GM21723 (cell line): ENCODE data around the gene IRF4.
"Not testable (repeated sequence)": the region's sequence is repeated elsewhere in the genome, so short reads cannot be mapped to it uniquely, and the experiment has no call there.

Source experiments
- ATAC-seq: cut with Tn5 transposase; IDR thresholded peaks from one replicate; pipeline ENCODE4 v1.9.1; 2021; ENCODE audit warnings: mild to moderate bottlenecking, moderate library complexity; ENCODE audit not compliant: unreplicated experiment

IRF4 gene

DNA sequence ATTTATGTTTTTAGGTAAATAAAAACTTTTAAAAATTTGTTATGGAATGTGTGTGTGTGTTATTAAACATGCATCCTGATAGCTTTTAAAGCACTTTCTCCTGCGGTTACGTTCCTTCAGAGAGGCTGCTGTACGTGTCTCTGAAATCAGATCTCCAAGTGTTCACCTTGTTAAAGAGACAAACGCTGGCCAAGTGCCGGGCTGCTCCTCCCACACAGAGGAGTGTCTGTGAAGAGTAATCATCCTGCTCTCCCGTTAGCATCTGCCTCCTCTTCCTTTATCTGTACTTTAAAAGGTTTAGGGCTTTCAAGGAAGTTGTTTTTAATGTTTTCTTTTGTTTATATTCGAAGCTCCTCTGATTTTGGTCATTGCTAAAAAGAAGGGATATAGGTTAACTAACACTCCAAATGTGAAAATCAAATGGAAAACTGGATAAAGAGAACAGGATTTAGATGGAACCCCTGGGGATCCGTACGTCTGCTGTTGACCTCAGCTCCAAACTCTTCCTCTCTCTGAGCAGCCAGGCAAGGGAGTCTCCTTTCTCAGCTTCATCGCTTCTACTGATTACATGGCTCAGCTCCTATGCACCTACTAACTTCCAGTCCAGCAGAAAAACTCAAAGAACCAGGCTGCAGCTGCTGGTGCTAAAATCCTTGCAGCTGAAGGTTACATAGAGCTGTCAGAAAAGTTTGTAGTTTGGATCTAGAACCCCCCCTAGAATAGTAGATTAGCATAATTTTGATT lies 20.0 kb downstream of the IRF4 start:
- no peak for ATAC-seq

DNA sequence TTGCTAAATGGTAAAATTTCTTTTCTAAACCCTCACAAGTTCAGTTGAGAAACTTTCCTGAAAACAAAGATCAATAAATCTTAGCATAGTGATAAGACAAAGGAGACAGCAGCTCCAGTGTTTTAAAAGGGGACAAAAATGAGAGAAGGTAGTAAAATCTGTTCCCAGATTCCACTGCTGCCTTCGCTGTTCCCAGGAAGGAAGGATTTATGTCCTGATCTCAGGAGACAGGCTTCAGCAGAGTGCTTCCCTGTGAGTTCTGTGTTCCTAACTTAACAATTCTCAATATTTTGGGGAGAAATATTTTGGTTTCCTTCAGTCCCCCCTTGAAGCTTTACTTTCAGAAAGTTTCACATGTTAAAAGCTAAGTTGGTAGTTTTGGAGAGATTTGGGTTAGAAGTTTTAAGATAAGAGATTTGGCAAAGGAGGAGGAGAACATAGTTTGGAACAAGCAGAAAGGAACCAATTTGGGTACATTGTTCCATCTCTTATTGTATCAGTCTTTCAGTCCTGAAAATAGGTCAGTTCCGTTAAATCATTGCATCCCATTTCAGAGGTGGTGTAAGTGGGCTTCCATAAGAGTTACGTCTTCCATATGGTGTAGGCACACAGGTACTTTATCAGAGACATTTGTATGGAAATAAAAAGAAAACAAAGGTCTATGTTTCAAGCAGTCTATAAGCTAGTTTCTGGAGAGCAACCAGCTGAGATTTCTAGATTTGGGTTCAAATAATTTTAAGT lies 20.8 kb downstream of the IRF4 start:
- ATAC-seq: no peak

DNA sequence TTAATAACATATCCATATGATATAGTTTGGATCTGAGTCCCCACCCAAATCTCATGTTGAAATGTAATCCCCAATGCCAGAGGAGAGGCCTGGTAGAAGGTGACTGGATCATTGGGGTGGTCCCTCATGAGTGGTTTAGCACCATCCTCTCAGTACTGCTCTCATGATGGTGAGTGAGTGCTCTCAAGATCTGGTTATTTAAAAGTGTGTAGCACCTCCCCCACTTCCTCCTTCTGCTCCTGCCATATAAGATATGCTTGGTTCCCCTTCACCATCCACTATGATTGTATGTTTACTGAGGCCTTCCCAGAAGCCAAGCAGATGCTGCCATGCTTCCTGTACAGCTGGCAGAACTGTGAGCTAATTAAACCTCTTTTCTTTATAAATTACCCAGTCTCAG lies 22.9 kb downstream of the IRF4 start:
- no peak for ATAC-seq

DNA sequence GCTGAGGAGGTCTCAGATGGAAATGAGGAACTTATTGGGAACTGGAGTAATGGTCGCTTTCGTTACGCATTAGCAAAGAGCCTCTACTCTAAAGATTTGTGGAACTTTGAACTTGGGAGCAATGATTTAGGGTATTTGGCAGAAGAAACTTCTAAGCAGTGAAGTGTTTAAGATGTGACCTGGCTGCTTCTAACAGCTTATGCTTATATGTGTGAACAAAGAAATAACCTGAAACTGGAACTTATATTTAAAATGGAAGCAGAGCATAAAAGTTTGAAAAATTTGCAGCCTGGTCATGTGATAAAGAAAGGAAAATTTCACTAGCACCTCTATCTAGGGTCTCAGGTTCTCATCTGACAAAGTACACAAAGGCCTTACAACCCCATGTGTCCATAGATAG lies 23.5 kb downstream of the IRF4 start:
- no peak for ATAC-seq

- no peak for ATAC-seq
These were observed 29.7 kb downstream of the IRF4 start for GRCh38 chr6:421211-421610.

DNA sequence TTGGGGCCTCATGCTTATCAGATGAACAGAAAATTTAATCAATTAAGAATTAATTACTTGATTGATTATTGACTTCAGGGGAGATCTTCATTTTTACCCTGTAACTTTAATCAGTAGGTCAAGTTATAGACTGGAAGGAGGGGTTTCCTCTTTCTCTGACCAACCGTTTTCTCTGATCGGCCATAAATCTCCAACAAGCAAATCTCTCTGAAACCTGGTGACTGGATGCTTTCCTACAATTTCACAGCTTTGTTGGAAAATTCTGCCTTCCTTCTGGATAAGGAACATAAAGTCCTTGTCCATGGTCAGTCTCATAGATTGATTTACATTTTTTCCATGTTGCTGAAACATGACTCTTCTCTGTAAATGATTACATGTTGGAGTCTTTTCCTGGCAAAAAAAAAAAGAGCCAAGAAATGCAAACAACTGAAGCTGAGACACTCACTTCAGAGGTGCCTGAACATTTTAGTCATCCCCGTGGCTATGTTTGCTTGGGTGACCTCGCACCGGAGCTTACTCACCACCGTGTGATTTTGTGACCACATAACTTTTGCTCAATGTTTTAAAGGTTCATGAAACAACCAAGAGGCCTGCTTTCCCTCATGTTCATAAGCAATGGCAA lies 31.0 kb downstream of the IRF4 start:
- peak; percentile 79 for ATAC-seq

- no peak for ATAC-seq
These were observed 31.7 kb downstream of the IRF4 start for GRCh38 chr6:423055-423798.

DNA sequence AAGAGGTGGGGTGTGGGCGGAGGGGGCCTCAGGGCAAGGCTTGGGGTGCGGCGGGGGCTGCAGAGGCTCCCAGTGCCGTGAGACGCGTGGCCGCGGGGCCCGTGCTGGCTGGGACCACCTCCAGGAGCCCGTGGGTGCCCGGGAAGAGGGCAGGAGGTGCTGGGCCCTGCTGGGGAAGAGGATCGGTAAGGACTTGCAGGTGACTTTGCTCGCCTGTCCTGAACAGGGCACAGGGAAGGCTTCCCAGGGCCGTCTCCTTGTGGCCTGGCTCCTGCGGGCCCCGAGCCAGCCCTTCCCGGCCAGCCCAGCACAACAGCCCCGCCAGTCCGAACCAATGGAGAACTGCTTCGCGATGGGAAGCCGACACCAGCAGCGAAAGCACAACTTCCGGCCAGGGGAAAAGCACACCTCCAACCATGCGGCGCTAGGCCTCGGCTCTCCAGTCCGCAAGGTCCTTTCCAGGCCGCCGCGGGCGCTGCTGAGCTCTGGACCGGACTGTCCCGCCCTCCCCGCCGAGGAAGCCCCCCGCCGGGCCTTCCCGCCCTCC lies 32.3 kb downstream of the IRF4 start:
- ATAC-seq: no peak

GRCh38 chr6:424741-425417 lies 33.3 kb downstream of the IRF4 start:
- no peak for ATAC-seq

DNA sequence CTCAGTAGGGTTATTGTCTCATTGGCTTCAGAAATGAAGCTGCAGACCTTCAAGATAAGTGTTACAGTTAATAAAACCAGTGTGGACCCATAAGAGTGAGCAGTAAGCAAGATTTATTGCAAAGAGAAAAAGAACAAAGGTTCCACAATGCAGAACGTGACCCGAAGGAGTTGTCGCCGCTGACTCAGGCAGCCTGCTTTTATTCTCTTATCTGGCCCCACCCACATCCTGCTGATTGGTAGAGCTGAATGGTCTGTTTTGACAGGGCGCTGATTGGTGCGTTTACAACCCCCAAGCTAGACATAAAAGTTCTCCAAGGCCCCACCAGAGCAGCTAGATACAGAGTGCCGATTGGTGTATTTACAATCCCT lies 33.9 kb downstream of the IRF4 start:
- ATAC-seq: not testable (repeated sequence)

DNA sequence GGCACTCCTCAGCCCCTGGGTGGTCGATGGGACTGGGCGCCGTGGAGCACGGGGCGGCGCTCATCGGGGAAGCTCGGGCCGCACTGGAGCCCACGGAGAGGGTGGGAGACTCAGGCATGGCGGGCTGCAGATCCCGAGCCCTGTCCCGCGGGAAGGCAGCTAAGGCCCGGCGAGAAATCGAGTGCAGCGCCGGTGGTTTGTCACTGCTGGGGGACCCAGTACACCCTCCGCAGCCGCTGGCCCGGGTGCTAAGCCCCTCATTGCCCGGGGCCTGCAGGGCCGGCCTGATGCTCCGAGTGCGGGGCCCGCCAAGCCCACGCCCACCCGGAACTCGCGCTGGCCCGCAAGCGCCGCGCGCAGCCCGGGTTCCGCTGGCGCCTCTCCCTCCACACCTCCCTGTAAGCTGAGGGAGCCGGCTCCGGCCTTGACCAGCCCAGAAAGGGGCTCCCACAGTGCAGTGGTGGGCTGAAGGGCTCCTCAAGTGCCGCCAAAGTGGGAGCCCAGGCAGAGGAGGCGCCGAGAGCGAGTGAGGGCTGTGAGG lies 34.7 kb downstream of the IRF4 start:
- not testable (repeated sequence) for ATAC-seq

GRCh38 chr6:428047-428603 lies 36.6 kb downstream of the IRF4 start:
- no peak for ATAC-seq

DNA sequence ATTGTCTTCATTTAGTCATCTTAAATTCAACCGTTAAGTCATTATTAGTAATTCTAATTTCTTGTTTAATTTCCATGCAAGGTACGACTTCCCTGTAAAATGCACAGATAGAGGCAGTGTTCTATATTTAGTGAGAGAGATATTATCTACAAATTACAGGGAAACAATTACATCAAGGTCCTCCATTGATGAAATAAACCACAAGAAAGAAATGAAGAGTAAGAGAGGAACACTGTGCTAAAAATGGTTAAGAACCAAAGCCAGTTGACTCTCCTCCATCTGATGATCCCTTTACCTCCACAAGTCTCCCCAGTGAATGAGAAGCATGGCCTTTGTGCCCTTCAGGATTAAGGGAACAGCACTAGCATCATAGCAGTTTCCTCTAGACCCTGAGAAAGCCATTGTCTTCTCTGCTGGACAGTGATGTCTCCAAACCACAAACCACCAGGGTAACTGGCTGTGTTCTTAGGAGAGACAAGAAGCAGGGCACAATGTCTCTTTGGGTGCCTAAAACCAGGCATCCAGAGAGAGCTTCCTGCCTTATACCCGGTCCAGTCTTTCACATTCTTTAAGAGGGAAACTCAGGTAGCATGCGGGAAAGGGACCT lies 38.1 kb downstream of the IRF4 start:
- ATAC-seq: no peak

- ATAC-seq: peak; percentile 46
These were observed 40.0 kb downstream of the IRF4 start for GRCh38 chr6:431504-431903.

GRCh38 chr6:431986-432385 lies 40.4 kb downstream of the IRF4 start:
- no peak for ATAC-seq

DNA sequence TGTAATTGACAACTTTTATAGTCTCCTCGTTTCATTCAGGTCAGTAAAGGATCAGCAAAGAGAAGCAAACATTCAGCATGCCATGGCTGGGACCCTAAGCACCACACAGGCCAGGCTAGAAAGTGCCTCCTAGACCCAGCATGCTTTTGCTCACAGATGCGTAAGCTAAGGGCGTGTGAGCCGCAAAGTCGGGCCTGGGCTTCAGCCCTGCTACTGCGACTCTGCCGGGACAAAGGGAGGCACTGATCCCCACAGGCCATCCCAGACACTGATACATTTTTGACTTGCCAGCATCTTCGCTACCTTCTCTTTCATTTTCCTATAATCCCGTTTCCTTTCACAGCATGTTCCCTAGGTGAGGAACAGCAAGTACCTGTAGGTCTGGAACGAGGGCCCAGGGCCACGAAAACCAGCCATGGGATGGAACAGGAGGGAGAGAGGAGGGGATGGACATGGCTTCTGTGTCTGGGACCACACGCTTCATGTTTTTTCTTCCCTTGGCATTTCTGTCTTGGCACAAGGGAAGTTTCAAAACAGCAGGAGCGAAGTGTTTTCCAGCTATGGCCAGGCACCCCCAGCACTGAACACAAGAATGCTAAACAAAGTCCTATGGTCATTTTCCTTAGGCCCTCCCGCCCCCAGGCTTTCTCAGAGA lies 42.6 kb downstream of the IRF4 start:
- ATAC-seq: no peak

- ATAC-seq: no peak
These were observed 44.1 kb downstream of the IRF4 start for GRCh38 chr6:435441-436307.
